ENCODE measurements around the gene FSTL4. TPM values are rescaled to one million over a fixed set of nuclear protein-coding genes. Genes with fewer than 3 reads are reported as not detected.
"Not testable (repeated sequence)": the region's sequence is repeated elsewhere in the genome, so short reads cannot be mapped to it uniquely, and the experiment has no call there.

Gene FSTL4
- total RNA-seq, 2 experiments from 2014 or later: not detected

GRCh38 chr5:133179405-133179804 lies 432.9 kb downstream of the FSTL4 start:
- H3K4me3 ChIP-seq (ENCODE audit: low read depth, low read length, poor library complexity, severe bottlenecking): no peak overlapping the region
- H3K4me2 ChIP-seq (ENCODE audit: low read length): no peak overlapping the region
- no peaks in the 10 kb centered on the region for H3K4me1 ChIP-seq (ENCODE audit: insufficient read depth, low read length, poor library complexity, severe bottlenecking)
- DNase-seq (ENCODE audit: low spot score): no peak
- no peaks in the 10 kb centered on the region for H3K9me2 ChIP-seq (ENCODE audit: insufficient read depth, low read length)
- BruUV-seq (replicated peaks): no TSS peak
- no peaks in the 10 kb centered on the region for H3K79me2 ChIP-seq (ENCODE audit: insufficient read depth, low read depth, low read length)
- no peaks in the 10 kb centered on the region for H3K9me3 ChIP-seq (ENCODE audit: low read length)
- ChIA-PET CTCF (ENCODE audit: unreplicated experiment) (no interaction called here), POLR2A (no interaction called here)
- no peaks in the 10 kb centered on the region for H3K36me3 ChIP-seq (ENCODE audit: insufficient read depth, low read length)
- TF ChIP-seq CTCF (conservative IDR thresholded peaks at IDR 0.05; ENCODE audit: low read length) (no peak), EZH2phosphoT487 (IDR thresholded peaks at IDR 0.05; ENCODE audit: borderline replicate concordance, low read depth, low read length) (no peak)
- no peak overlapping the region for H3K27ac ChIP-seq (ENCODE audit: low read depth, low read length, poor library complexity, severe bottlenecking)
- H2AFZ ChIP-seq (ENCODE audit: low read length): no peak overlapping the region
- no peaks in the 10 kb centered on the region for H4K20me1 ChIP-seq (ENCODE audit: insufficient read depth, low read length)
- intact Hi-C loops (cut with micrococcal nuclease; ENCODE audit: unreplicated experiment): no loop called here

GRCh38 chr5:133170756-133171387 lies 441.5 kb downstream of the FSTL4 start:
- POLR2A ChIA-PET: not testable (repeated sequence)

GRCh38 chr5:133164759-133165158 lies 447.6 kb downstream of the FSTL4 start:
- H3K4me1 ChIP-seq (ENCODE audit: insufficient read depth, low read length, poor library complexity, severe bottlenecking): no peaks in the 10 kb centered on the region
- ChIA-PET POLR2A (interaction anchor here (0.7 kb wide), 1 partner anchor 23 kb away, joined by 4 read pairs; no protein-coding TSS in a partner anchor), CTCF (ENCODE audit: unreplicated experiment) (no interaction called here)
- H3K79me2 ChIP-seq (ENCODE audit: insufficient read depth, low read depth, low read length): no peaks in the 10 kb centered on the region
- no peaks in the 10 kb centered on the region for H4K20me1 ChIP-seq (ENCODE audit: insufficient read depth, low read length)
- no peaks in the 10 kb centered on the region for H3K9me2 ChIP-seq (ENCODE audit: insufficient read depth, low read length)
- H3K9me3 ChIP-seq (ENCODE audit: low read length): no peaks in the 10 kb centered on the region
- no peak overlapping the region for H3K4me2 ChIP-seq (ENCODE audit: low read length)
- no peak overlapping the region for H2AFZ ChIP-seq (ENCODE audit: low read length)
- no peak overlapping the region for H3K4me3 ChIP-seq (ENCODE audit: low read depth, low read length, poor library complexity, severe bottlenecking)
- DNase-seq (ENCODE audit: low spot score): no peak
- no peak for TF ChIP-seq CTCF (conservative IDR thresholded peaks at IDR 0.05; ENCODE audit: low read length)
- no peak for TF ChIP-seq EZH2phosphoT487 (IDR thresholded peaks at IDR 0.05; ENCODE audit: borderline replicate concordance, low read depth, low read length)
- no TSS peak for BruUV-seq (replicated peaks)
- H3K36me3 ChIP-seq (ENCODE audit: insufficient read depth, low read length): no peaks in the 10 kb centered on the region
- intact Hi-C loops (cut with micrococcal nuclease; ENCODE audit: unreplicated experiment): no loop called here
- H3K27ac ChIP-seq (ENCODE audit: low read depth, low read length, poor library complexity, severe bottlenecking): no peak overlapping the region

More at GRCh38 chr5:133170756-133171387, 441.5 kb downstream of the FSTL4 start:
- H2AFZ ChIP-seq (ENCODE audit: low read length); H3K9me2 ChIP-seq (ENCODE audit: insufficient read depth, low read length); H3K79me2 ChIP-seq (ENCODE audit: insufficient read depth, low read depth, low read length); H3K9me3 ChIP-seq (ENCODE audit: low read length); DNase-seq (ENCODE audit: low spot score); H3K4me3 ChIP-seq (ENCODE audit: low read depth, low read length, poor library complexity, severe bottlenecking); H3K36me3 ChIP-seq (ENCODE audit: insufficient read depth, low read length); H3K4me2 ChIP-seq (ENCODE audit: low read length); H3K4me1 ChIP-seq (ENCODE audit: insufficient read depth, low read length, poor library complexity, severe bottlenecking); intact Hi-C loops (cut with micrococcal nuclease; ENCODE audit: unreplicated experiment); H3K27ac ChIP-seq (ENCODE audit: low read depth, low read length, poor library complexity, severe bottlenecking); BruUV-seq (replicated peaks); H4K20me1 ChIP-seq (ENCODE audit: insufficient read depth, low read length); CTCF ChIA-PET (ENCODE audit: unreplicated experiment): not testable (repeated sequence)
